ENCODE data around the gene NID1. TPM values are rescaled to one million over a fixed set of nuclear protein-coding genes. Genes with fewer than 3 reads are reported as not detected.

NID1 gene
- total RNA-seq, 1 donor from 2014 or later, result 196 TPM

GRCh38 chr1:236066054-236066453 is 1.2 kb upstream of the NID1 start:
- peak; percentile 43 for DNase-seq

- no peak for DNase-seq
These were observed 667 bp upstream of the NID1 start for GRCh38 chr1:236065509-236066005.

- peak; percentile 75 for DNase-seq
These were observed 794 bp downstream of the NID1 start for GRCh38 chr1:236063919-236064673.

- no peak for DNase-seq
These were observed 1.4 kb downstream of the NID1 start for GRCh38 chr1:236063551-236063918.

GRCh38 chr1:236060286-236060685 is 4.6 kb downstream of the NID1 start:
- DNase-seq, result no peak

GRCh38 chr1:236059011-236059410 is 5.9 kb downstream of the NID1 start:
- DNase-seq, result no peak

GRCh38 chr1:236058141-236058934 is 6.6 kb downstream of the NID1 start:
- no peak for DNase-seq

- no peak for DNase-seq
These were observed 7.3 kb downstream of the NID1 start for GRCh38 chr1:236057546-236057945.

GRCh38 chr1:236052232-236052993 is 12.5 kb downstream of the NID1 start:
- DNase-seq, result peak; percentile 37

- no peak for DNase-seq
These were observed 13.6 kb downstream of the NID1 start for GRCh38 chr1:236051242-236051791.

- DNase-seq, result no peak
These were observed 19.1 kb downstream of the NID1 start for GRCh38 chr1:236045771-236046170.

GRCh38 chr1:236044341-236044740 is 20.5 kb downstream of the NID1 start:
- DNase-seq, result no peak

- no peak for DNase-seq
These were observed 23.0 kb downstream of the NID1 start for GRCh38 chr1:236041631-236042618.

GRCh38 chr1:236039740-236040685 is 24.9 kb downstream of the NID1 start:
- no peak for DNase-seq

- no peak for DNase-seq
These were observed 26.9 kb downstream of the NID1 start for GRCh38 chr1:236038034-236038433.

- DNase-seq, result no peak
These were observed 29.2 kb downstream of the NID1 start for GRCh38 chr1:236035681-236036101.

GRCh38 chr1:236033336-236033735 is 31.6 kb downstream of the NID1 start:
- no peak for DNase-seq

- DNase-seq, result no peak
These were observed 34.4 kb downstream of the NID1 start for GRCh38 chr1:236030534-236030933.

GRCh38 chr1:236029428-236029940 is 35.4 kb downstream of the NID1 start:
- DNase-seq, result no peak

GRCh38 chr1:236027104-236027503 is 37.8 kb downstream of the NID1 start:
- DNase-seq, result no peak
